Panc1 (cell line): Measurements from ENCODE around the gene IKZF3. TPM values are rescaled to one million over a fixed set of nuclear protein-coding genes. Genes with fewer than 3 reads are reported as not detected.

Experiments
- ATAC-seq: fragments of 200-7000 bp; cut with Tn5 transposase; 2 replicates; pipeline ENCODE4 v1.9.1; 2020; ENCODE audit warnings: mild to moderate bottlenecking, moderate library complexity
- BruUV-seq: library from RNA; stranded (reverse); fragments of 400-500 nt; replicated peaks from 2 replicates; lab custom pipeline; 2021; lab: Mats Ljungman, UMichigan
- CTCF ChIA-PET: fragments of 300-600 bp; sonication (Branson Sonifier 250); formaldehyde crosslinking; loops from one replicate; lab custom pipeline; 2022; ENCODE audit warnings: antibody characterized with exemption; lab: Charles Lee
- POLR2A ChIA-PET: fragments of 300-600 bp; sonication (Branson Sonifier 250); formaldehyde crosslinking; loops from one replicate; lab custom pipeline; 2022; ENCODE audit warnings: antibody characterized with exemption; lab: Charles Lee
- DNase-seq: peaks from one replicate; pipeline ENCODE4 v3.0.0-alpha.2; 2010; ENCODE audit warnings: low read depth, low spot score
- H3K27ac ChIP-seq: 2 replicates; pipeline ENCODE4 v1.5.1; 2011; ENCODE audit warnings: mild to moderate bottlenecking, low read length, inconsistent platforms
- H3K27me3 ChIP-seq: fragments of 200-500 bp; sonication (Bioruptor generic); 2 replicates; pipeline ENCODE4 v1.6.0; 2014; ENCODE audit warnings: low read length, inconsistent platforms; ENCODE audit not compliant: control insufficient read depth, insufficient read depth
- H3K36me3 ChIP-seq: fragments of 200-500 bp; sonication (Bioruptor generic); 2 replicates; pipeline ENCODE4 v1.5.1; 2014; ENCODE audit warnings: inconsistent platforms, mild to moderate bottlenecking, low read length, moderate library complexity; ENCODE audit not compliant: control insufficient read depth, insufficient read depth
- H3K4me1 ChIP-seq: 2 replicates; pipeline ENCODE4 v1.5.1; 2011; ENCODE audit warnings: inconsistent platforms, mild to moderate bottlenecking, low read length, moderate library complexity; ENCODE audit not compliant: control insufficient read depth, insufficient read depth
- H3K4me3 ChIP-seq, 2 experiments: 2 replicates each; pipeline ENCODE4 v1.5.1; 2011 to 2012; ENCODE audit warnings: low read depth in 2 of 2, low read length in 2 of 2, mild to moderate bottlenecking in 2 of 2, inconsistent platforms in 1 of 2, moderate library complexity in 1 of 2
- H3K9me3 ChIP-seq: fragments of 200-500 bp; sonication (Bioruptor generic); 2 replicates; pipeline ENCODE4 v1.5.1; 2014; ENCODE audit warnings: low read depth, mild to moderate bottlenecking, inconsistent platforms, low read length, moderate library complexity; ENCODE audit not compliant: control insufficient read depth, insufficient read depth
- CTCF ChIP-seq: fragments of 450-650 bp; IDR thresholded peaks from 2 replicates; pipeline ENCODE4 v1.5.1; 2017; ENCODE audit warnings: mild to moderate bottlenecking
- POLR2AphosphoS5 ChIP-seq: IDR thresholded peaks from 2 replicates; pipeline ENCODE4 v1.6.1; 2012; ENCODE audit warnings: mild to moderate bottlenecking, low read depth, low read length, moderate library complexity
- SIN3A ChIP-seq: IDR thresholded peaks from 2 replicates; pipeline ENCODE4 v1.6.1; 2012; ENCODE audit warnings: low read depth, mild to moderate bottlenecking, low read length, moderate library complexity, borderline replicate concordance; ENCODE audit not compliant: insufficient read depth
- TCF7L2 ChIP-seq: IDR thresholded peaks from 2 replicates; pipeline ENCODE4 v1.6.1; 2011; ENCODE audit warnings: mild to moderate bottlenecking, low read depth, low read length, inconsistent platforms
- in situ Hi-C: cut with HindIII; loops from 2 replicates; pipeline ENCODE4 v1.10.0; 2016; ENCODE audit warnings: low sequenced_read_pairs, low pct_unique_long_range_greater_than_20kb
- intact Hi-C: fragments of 100-400 bp; cut with micrococcal nuclease; formaldehyde crosslinking; loops from one replicate; pipeline ENCODE4 v1.10.0; 2022; ENCODE audit not compliant: unreplicated experiment
- total RNA-seq: library from RNA; stranded (reverse); gene quantifications from one replicate; pipeline ENCODE4 v1.2.1, GENCODE V29; 2021; ENCODE audit not compliant: unreplicated experiment
- TF ChIP-seq, protein P1 (sequence below), 2 experiments: IDR thresholded peaks; 2 replicates each; pipeline ENCODE4 v1.6.1; 2011 to 2012; ENCODE audit warnings: low read depth in 2 of 2, control low read depth in 1 of 2, low read length in 1 of 2, mild to moderate bottlenecking in 1 of 2, moderate library complexity in 1 of 2; ENCODE audit not compliant: insufficient read depth in 1 of 2

IKZF3 gene
- total RNA-seq, 1 experiment from 2014 or later = 0.59 TPM

- ChIA-PET CTCF (no interaction called here), POLR2A (interaction anchor here (0.5 kb wide), 1 partner anchor 78 kb away, joined by 7 read pairs; no protein-coding TSS in a partner anchor)
- DNase-seq = no peak
Observed at GRCh38 chr17:39763051-39763820, 100.9 kb downstream of the IKZF3 start.

DNA sequence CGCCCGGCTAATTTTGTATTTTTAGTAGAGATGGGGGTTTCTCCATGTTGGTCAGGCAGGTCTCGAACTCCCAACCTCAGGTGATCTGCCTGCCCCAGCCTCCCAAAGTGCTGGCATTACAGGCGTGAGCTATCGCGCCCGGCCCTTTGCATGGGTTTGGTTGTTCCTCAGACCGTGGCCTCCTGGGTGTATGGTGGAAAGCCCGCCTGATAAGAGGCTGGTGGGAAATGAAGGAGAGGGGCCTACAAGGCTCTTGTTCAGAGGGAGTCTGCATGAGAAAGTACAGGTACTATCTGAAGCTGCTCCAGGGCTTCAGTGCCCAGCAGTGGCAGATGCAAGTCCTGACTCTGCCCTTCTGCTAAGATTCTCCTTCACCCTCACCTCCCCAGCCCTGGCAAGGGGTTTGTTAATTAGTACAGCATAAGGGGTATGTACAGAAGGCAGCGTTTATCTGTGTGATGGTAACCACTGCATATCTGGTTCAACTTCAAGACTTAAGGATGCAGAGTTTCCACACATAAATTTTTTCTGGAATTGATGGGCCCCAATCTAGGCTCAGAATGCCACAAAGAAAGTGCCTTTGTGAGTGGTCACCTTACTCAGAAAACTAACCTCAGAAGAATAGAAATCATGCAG, 102.1 kb downstream of the IKZF3 start:
- in situ Hi-C loops (no loop called here), intact Hi-C loops (no loop called here)
- CTCF ChIA-PET = no interaction called here
- Histone ChIP-seq H3K4me3 (no peak overlapping the region), H3K9me3 (no peaks in the 10 kb centered on the region), H3K4me1 (no peaks in the 10 kb centered on the region), H3K27ac (no peak overlapping the region), H3K36me3 (no peaks in the 10 kb centered on the region), H3K27me3 (no peaks in the 10 kb centered on the region; the same call in 1 of the 2 replicates)
- POLR2A ChIA-PET = no interaction called here
- no peak for DNase-seq
- no TSS peak for BruUV-seq
- no peak for TF ChIP-seq CTCF
- TF ChIP-seq, protein P1, sequence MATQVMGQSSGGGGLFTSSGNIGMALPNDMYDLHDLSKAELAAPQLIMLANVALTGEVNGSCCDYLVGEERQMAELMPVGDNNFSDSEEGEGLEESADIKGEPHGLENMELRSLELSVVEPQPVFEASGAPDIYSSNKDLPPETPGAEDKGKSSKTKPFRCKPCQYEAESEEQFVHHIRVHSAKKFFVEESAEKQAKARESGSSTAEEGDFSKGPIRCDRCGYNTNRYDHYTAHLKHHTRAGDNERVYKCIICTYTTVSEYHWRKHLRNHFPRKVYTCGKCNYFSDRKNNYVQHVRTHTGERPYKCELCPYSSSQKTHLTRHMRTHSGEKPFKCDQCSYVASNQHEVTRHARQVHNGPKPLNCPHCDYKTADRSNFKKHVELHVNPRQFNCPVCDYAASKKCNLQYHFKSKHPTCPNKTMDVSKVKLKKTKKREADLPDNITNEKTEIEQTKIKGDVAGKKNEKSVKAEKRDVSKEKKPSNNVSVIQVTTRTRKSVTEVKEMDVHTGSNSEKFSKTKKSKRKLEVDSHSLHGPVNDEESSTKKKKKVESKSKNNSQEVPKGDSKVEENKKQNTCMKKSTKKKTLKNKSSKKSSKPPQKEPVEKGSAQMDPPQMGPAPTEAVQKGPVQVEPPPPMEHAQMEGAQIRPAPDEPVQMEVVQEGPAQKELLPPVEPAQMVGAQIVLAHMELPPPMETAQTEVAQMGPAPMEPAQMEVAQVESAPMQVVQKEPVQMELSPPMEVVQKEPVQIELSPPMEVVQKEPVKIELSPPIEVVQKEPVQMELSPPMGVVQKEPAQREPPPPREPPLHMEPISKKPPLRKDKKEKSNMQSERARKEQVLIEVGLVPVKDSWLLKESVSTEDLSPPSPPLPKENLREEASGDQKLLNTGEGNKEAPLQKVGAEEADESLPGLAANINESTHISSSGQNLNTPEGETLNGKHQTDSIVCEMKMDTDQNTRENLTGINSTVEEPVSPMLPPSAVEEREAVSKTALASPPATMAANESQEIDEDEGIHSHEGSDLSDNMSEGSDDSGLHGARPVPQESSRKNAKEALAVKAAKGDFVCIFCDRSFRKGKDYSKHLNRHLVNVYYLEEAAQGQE (IDR thresholded peaks at IDR 0.05; ENCODE audit: insufficient read depth in 1 of 2, low read depth in 2 of 2, low read length in 1 of 2) = no peak
- TF ChIP-seq TCF7L2 = no peak
- no peak for TF ChIP-seq POLR2AphosphoS5
- no peak for TF ChIP-seq SIN3A
- no peak for ATAC-seq

More at GRCh38 chr17:39763051-39763820, 100.9 kb downstream of the IKZF3 start:
- Histone ChIP-seq H3K9me3 (no peaks in the 10 kb centered on the region), H3K27me3 (no peaks in the 10 kb centered on the region; the same call in 1 of the 2 replicates), H3K27ac (no peak overlapping the region), H3K4me3 (no peak overlapping the region), H3K4me1 (no peaks in the 10 kb centered on the region), H3K36me3 (no peaks in the 10 kb centered on the region)
- in situ Hi-C loops = no loop called here
- intact Hi-C loops = no loop called here
- BruUV-seq = no TSS peak
- TF ChIP-seq CTCF (no peak), POLR2AphosphoS5 (no peak), TCF7L2 (no peak), SIN3A (no peak)
- TF ChIP-seq, protein P1 (IDR thresholded peaks at IDR 0.05; ENCODE audit: insufficient read depth in 1 of 2, low read depth in 2 of 2, low read length in 1 of 2) = no peak
- no peak for ATAC-seq
